GM21825 (cell line): ENCODE data around the gene GMDS.
"Not testable (repeated sequence)": the region's sequence is repeated elsewhere in the genome, so short reads cannot be mapped to it uniquely, and the experiment has no call there.

ENCODE experiments used
- ATAC-seq: cut with Tn5 transposase; IDR thresholded peaks from one replicate; pipeline ENCODE4 v1.9.1; 2021; ENCODE audit warnings: mild to moderate bottlenecking, moderate library complexity; ENCODE audit not compliant: unreplicated experiment

GMDS gene

GRCh38 chr6:1668456-1668855, 576.9 kb downstream of the GMDS start:
- ATAC-seq, result not testable (repeated sequence)

DNA sequence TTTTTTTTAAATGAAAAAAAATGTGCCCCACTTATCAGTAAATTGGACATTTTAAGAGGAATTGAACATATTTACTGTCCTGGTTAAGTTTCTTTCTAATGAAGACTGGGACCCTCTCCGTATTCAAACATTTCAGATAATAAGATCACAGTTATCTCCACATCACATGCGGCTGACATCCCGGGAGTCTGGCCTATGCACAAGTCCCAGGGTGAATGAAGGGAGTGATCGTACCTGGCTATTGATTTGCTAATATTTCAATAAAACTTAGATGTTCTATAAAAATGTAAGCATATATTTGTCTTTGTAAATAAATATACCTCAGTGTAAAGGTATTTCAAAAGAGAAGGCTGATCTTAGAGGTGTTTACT, 577.6 kb downstream of the GMDS start:
- ATAC-seq, result no peak

GRCh38 chr6:1667012-1667804, 578.2 kb downstream of the GMDS start:
- ATAC-seq, result no peak

DNA sequence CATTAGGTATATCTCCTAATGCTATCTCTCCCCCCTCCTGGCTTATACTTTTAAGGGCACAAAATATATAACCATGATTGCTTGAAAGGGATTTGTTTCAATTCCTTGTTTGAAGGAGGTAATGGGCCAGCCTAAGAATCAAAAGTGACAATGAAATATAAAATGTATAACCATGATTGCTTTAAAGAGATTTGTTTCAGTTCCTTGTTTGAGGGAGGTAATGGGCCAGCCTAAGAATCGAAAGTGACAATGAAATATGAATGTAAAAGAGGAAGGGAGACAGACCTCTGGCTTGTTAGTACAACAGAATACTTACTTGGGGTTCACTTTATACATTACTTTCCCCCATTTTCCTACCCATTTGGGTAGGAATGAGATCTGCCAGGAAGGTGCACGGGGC, 580.2 kb downstream of the GMDS start:
- peak; percentile 90 for ATAC-seq

- no peak for ATAC-seq
These were observed 581.1 kb downstream of the GMDS start for GRCh38 chr6:1664329-1664728.

- no peak for ATAC-seq
These were observed 581.9 kb downstream of the GMDS start for GRCh38 chr6:1663511-1663910.

DNA sequence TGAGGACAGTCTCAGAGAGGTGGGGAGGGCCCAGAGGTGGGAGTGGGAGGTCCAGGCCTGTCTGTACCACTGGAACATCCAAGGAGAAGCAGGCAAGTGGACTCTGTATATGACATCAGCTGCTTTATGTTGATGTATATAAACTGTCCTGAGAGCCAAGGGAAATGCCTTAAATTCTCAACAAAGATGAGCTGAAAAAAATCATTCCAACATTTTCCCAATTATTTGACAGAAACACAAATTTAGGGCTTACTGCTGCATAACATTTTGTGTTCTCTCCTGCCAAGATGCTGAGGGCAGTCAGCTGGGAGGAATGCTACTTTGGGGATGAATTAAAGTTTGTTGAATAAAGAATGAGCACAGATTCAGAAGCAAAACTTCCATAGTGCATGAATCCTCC, 582.9 kb downstream of the GMDS start:
- ATAC-seq, result no peak

- no peak for ATAC-seq
These were observed 585.6 kb downstream of the GMDS start for GRCh38 chr6:1659816-1660215.

DNA sequence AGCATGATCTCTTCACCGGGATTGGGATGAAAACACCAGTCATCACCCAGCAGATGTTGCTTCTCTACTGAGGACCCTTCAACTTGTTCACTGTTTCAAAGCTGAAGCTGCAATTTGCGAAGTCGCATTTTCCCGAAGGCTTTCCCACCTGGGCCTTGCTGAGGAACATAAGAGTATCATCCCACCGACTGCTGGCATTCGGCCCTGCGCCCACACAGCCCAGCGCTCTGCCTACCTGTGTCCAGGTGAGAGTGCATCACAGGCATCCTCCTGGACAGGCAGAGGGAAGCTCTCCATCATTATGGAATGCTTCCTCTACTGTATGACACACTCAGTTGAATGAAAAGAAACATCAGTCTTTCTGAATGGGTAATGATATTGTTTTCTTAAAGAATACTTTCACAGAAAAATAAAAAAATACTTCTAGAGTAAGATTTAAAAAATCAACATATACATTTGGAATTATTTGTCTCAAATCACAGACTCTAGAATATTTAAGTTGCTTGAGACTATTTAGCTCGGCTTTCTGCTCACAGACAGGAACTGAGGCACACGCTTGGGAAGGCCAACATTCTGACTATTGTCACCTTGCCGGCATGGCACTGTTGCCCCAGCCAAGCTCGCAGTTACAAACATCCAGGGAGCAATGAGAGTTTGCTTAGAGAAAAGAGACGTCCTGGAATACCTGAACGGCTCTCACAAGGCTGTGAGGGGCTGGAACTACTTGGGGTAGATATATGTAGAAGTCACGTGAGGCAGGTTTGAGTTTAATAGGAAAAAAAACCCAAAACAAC, 587.0 kb downstream of the GMDS start:
- no peak for ATAC-seq

DNA sequence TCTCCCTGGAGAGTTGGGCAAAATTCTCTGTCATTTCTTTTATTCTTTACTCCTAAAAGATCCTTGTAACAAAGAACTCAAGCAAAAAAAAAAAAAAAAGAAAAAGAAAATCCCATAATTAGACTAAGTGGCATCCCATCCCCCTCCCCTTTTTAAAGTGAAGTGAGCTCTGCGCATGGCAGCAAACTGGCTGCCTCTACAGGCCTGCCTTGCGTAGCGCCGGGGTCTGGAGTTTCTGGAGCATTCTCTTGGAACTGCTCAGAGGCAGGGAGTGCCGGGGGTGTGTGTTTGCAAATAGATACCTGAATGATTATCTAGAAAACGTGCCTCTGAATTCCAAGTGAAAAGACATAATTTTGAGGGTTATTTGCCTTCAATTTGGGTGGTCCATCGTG, 587.6 kb downstream of the GMDS start:
- ATAC-seq, result no peak

DNA sequence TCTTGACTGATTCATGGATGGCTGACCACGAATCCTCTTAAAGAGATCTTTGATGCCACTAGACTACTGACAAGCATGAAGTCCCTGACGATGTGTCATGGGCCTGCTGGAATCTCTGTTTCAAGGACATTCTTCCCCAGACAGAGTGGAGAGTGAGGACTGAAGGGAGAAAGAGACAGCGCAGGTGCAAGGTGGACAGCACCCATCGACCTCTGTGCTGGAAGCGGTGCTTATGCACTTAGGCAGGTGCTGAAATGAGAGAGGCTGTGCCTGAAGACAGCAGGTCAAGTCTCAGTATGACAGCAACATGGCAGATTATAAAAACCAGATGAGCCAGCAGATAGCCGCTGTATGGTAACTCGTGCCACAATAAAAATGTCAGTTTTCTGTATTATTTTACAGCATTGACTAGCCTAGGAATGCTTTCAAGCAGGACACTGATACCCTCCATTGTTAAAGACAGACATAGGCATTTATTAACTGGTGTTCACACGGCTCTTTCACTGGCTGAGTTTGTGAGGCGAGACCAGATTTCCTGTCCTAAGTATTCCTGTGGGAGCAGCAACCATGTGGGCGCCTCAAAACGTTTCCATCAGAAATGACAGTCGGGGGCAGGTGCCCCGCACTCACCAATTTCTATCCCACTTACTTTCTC, 588.2 kb downstream of the GMDS start:
- no peak for ATAC-seq

DNA sequence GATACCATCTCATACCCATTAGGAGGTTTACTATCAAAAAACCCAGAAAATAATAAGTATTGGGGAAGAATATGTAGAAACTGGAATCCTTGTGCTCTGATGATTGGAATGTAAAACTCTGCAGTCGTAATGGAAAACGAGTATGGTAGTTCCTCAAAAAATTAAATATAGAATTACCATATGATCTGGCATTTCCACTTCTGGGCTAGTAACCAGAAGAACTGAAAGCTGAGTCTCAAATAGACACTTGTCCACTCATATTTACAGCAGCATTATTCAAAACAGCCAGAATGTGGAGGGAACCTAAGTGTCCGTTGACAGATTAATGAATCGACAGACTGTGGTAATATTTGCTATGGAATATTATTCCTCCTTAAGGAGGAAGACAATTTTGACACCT, 591.4 kb downstream of the GMDS start:
- ATAC-seq, result no peak

DNA sequence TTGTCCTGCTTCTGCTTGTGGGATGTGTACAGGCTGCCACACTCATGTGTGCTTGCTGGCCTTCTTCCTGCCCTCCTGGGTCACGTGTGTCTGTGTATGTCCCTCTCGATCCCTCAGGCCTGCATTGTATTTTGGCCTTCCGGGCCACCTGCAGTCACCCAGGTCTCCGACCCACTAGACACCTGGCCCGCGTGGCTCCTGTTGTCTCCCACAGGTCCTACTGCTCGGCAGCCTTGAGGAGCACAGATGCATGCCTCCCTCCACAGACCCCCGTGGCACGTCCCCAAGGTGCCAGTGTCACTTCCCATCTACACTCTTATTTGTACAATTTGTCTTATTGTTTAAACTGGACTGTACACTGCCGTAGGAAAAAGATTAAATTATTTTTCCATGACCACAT, 592.6 kb downstream of the GMDS start:
- ATAC-seq, result no peak

- no peak for ATAC-seq
These were observed 594.0 kb downstream of the GMDS start for GRCh38 chr6:1651362-1651761.

DNA sequence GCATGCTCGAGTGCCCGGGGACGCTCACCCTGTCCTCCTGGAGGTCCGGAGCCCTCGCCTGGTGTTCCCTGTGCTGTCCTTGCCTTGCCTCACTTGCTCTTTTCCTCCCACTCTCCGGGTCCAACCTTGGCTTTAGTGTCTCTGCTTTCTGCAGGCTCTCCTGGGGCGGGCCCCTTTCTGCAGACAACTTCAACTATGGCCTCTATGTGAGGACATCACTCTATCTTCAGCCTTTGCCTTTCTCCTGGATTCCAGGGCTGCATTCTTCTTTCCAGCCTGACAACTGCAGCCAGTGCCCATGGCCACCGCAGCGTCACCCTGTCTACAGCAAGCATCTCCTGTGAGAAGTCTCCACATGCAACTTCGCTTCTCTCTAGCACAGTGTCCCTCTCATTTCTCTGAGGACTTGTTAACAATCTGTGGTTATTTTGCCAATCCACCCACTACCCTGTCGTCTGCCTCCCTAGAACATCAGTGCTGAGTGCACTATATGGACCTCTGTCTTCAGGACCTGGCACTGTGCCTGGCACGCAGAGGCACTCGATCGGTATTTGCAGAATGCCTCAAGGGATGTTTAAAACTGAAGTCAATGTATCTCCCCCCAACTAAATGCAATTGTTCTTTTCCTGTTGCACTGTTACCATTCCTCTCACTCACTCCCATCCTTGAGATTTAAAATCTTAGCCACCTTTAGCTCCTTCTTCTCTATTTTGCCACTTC, 599.8 kb downstream of the GMDS start:
- ATAC-seq, result no peak

GRCh38 chr6:1644516-1645060, 600.8 kb downstream of the GMDS start:
- no peak for ATAC-seq

- ATAC-seq, result no peak
These were observed 601.5 kb downstream of the GMDS start for GRCh38 chr6:1643830-1644445.

DNA sequence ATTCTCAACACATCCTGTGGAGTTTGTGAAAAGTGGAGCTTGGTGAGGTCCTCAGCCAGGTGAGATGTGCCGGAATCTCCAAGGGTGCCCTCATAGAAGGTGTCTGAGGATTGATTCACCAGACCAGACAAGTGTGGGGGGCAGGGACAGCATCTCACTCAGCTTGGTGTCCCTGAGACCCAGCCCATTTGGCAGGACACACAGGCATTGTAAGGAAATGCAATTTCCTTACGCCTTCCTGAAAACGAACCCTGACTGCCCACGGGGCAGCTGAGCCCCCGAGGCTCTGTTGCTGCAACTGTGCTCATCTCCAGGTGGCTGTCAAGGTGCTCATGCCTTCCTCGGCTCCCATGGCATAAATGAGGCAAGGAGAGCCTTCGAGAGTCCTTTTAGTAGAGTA, 602.3 kb downstream of the GMDS start:
- no peak for ATAC-seq

GRCh38 chr6:1641343-1641885, 604.0 kb downstream of the GMDS start:
- ATAC-seq, result no peak

GRCh38 chr6:1640476-1640875, 604.9 kb downstream of the GMDS start:
- ATAC-seq, result no peak
